ENCODE data around the gene DPP6.
A peak's percentile ranks its signal among the peaks of the same experiment; 100 is the strongest.
"Not testable (repeated sequence)": the region's sequence is repeated elsewhere in the genome, so short reads cannot be mapped to it uniquely, and the experiment has no call there.

Gene DPP6

GRCh38 chr7:154919344-154920225, 867.4 kb downstream of the DPP6 start:
- DNase-seq, result no peak

DNA sequence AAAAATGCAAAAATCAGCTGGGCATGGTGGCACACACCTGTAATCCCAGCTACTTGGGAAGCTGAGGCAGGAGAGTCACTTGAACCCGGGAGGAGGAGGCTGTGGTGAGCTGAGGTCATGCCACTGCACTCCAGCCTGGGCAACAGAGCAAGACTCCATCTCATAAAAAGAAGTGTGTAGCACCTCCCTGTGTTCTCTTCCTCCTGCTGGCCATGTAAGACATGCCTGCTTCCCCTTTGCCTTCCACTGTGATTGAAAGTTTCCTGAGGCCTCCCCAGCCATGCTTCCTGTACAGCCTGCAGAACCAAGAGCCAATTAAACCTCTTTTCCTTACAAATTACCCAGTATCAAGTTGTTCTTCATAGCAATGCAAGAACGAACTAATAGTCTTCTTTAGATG, 870.3 kb downstream of the DPP6 start:
- DNase-seq, result not testable (repeated sequence)

GRCh38 chr7:154927624-154928125, 875.5 kb downstream of the DPP6 start:
- DNase-seq, result peak; percentile 84

- DNase-seq, result peak; percentile 45
These were observed 876.2 kb downstream of the DPP6 start for GRCh38 chr7:154928136-154929005.

DNA sequence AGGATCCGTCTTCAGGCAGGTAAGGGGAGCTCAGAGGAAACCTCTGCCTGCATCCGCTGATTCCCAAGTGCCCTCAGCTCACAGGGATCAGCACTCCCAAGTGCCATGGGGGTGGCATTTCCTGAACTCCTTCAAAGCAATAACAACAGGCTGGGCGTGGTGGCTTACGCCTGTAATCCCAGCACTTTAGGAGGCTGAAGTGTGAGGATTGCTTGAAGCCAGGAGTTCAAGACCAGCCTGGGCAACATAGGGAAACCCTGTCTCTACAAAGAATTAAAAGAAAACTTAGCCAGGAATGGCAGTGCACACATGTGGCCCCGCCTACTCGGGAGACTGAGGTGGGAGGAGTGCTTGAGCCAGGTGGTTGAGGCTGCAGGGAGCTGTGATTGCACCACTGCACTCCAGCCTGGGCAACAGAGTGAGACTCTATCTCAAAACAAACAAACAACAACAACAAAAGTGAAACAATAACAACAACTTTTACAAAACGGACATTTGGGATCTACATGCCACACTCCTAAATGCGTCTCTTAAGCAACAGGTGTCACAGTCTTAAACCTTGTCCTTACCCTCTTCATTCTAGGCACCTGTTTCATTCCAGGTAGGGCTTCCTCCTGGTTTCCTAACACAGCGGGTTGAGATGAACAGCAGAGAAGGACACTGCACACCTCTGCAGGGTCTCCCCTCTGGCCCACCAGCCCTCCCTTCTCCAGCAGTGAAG, 877.0 kb downstream of the DPP6 start:
- DNase-seq, result no peak

DNA sequence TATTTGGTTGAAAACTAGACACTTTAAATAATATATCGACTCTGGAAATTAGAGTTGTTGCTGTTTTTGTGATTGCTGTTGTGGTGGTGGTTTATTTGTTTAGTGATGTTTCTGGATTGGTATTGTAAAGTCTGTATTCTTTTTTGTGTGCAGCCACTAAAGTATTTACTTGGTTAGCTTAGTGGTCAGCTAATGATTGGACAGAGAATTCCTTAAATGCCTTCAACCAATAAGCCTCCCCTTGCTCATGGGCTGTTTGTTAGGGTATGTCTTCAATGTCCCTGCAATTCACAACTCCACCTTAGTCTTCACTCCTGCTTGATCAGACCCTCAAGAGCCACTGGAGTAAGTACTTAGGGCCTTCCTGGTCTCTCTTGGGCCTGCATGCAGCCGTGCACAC, 879.7 kb downstream of the DPP6 start:
- no peak for DNase-seq

- DNase-seq, result not testable (repeated sequence)
These were observed 882.3 kb downstream of the DPP6 start for GRCh38 chr7:154934353-154934952.

DNA sequence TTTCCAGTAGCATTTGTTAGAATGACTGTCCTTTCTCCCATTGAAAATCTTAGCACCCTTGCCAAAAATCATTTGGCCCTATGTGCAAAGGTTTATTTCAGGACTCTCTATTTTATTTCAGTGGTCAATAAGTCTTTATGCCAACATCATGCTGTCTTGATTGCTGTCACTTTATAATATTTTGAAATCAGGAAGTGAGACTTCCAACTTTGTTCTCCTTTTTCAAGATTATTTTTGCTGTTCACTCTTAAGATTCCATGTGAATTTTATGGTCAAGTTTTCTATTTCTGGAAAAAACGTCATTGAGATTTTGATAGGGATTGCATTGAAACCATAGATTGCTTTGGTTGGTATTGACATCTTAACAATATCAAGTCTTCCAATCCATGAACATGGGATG, 885.6 kb downstream of the DPP6 start:
- no peak for DNase-seq

- no peak for DNase-seq
These were observed 890.5 kb downstream of the DPP6 start for GRCh38 chr7:154942691-154943090.

Data from CD4-positive, alpha-beta T cell treated with Interleukin-6 for 4 hours (primary cell).